ENCODE results near the gene CTNNA3.
"Not testable (repeated sequence)": the region's sequence is repeated elsewhere in the genome, so short reads cannot be mapped to it uniquely, and the experiment has no call there.

The CTNNA3 gene

DNA sequence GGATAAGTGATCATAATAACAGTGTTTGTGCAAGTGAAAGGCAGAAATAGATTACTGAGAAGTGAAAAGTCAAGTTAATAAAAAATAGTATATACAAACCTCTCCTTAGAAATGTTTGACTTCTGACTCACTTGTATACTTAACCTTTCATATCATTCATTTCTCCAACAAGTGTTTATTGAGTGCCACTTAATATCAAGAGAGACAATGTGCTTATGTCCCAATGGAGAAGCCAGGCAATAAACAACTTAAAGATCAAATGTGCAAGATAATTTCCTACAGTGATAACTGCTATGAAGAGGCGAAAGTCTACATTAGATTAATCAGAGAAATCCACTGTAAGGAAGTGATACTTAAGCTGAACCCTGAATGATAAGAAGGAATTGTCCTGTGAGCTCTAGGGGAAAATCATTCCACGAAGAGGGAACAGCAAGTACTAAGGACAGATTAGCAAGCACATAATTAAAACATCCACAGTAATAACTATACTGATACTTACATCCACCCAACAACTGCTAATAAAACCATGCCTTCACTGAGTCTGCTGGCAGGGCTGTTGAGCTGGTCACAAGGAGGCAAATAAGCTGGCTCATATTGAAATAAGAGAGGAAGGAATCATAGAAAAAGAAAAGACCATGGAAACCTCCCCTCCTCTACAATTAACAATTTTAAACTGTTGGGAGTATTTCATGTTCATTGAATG, 203.5 kb downstream of the CTNNA3 start:
- DNase-seq = no peak

DNA sequence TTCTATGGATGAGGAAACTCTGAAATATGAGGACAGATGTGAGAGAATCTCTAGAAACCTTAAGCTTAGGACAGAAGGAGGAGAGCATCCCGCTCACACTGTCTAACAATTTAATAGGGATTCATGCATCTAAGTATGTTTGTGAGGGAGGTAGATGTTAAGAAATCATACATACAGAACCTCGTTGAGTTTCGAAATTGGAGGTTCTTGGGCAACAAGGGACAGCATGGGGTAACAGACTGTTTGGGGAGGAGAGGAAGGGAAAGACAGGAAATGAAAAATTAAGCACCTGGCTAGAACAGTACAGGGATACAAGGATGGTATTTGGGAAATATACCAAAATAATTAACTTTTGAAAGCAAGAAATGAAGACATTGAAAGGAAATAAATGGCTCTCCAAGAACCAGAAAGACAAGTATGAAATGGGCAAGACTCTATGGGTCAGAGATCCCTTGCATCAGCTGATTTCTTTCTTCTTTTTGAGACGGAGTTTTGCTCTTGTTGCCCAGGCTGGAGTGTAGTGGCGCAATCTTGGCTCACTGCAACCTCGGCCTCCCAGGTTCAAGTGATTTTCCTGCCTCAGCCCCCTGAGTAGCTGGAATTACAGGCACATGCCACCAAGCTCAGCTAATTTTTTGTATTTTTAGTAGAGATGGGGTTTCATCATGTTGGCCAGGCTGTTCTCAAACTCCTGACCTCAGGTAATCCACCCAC, 207.9 kb downstream of the CTNNA3 start:
- DNase-seq = no peak

DNA sequence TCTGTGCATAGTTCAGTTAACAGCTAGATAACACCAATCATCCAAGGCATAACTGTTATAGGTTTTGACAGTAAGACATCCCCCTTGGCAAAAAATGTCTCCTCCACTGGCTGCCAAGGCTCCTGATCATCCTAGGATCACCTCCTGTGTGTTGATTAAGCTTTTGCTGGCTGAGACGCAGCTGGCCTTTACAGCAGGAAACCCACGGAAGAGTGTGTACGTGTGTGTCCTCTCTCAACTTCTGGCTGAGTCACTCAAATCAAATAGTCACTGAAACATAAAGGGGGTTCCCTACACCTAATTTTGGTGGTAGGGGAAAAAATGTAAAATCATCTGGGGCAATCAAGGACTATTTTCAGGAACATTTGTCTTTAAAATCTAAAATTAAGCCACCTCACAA, 208.8 kb downstream of the CTNNA3 start:
- no peak for DNase-seq

DNA sequence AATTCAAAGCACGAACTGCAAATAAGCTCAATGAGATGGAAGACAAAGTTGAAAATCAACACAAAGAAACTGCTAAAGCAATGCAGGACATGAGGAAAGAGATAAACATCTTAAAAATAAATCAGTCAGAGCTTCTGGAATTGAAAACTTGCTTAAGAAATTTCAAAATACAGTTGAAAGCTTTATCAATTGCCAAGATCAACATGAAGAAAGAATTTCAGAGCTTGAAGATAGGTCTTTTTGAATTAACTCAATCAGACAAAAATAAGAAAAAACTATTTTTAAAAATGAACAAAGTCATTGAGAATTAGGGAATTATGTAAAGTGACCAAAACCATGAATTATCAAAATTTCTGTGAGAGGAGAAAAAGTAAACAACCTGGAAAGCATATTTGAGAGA, 218.1 kb downstream of the CTNNA3 start:
- no peak for DNase-seq

DNA sequence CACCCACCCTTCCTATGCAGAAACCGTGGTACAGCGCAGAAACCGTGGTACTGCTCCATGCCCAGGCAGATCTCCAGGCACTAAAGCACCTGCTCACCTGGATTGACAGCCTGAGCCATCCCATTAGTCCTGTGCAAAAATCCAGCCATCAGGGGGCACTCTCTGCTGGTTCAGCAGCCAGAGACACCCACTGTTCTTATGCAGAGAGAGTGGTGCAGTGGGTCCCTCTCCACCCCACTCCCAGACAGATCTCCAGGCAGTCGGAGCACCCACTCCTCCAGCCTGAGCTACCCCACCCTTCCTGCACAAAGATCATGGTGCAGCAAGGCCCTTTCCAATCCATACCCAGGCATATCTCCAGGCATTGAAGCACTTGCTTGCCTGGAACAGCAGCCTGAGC, 219.8 kb downstream of the CTNNA3 start:
- DNase-seq = no peak

DNA sequence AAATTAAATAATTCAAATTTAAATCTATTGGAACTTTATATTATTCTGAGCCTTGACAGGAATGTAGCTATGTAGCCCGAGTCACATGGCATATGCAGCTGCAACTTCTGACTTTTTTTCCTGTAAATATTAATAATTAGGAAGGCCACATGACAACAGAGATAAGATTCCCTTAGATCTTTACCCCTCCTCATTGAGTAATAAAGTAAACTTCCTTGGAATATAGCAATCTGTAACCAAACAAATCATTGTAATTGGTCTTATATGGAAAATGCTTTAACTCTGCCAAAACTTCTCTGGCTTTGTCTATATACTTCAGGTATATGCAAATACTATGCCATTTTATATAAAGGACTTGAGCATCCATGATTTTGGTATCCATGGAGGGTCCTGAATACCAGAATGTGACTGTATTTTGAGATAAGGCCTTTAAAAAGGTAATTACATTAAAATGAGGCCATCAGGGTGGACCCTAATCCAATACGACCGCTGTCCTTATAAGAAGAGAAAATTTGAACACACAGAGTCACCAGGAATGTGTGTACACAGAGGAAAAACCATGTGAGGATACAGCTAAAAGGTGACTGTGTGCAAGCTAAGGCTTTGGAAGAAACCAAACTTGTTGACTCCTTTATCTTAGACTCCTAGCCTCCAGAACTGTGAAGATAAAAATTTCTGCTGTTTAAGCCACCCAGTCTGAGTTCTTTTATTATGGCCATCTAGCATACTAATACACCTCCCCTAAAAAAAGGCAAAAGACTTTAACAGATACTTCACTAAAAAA, 222.0 kb downstream of the CTNNA3 start:
- no peak for DNase-seq

DNA sequence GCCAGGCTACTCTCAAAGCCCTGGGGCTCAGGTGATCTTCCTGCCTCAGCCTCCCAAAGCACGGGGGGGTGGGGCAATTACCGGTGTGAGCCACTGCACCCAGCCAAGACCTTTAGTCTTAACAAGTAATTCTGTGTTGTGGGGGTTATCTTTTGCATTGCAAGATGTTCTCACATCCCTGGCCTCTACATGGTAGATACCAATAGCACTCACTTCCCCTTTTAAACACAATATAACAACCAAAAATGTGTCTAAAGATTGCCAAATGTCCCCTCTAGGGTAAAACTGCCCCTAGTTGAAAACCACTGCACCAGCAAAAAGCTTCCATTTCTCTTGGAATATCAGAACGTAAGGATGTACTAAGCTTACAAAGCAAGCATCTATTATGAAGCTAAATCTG, 225.0 kb downstream of the CTNNA3 start:
- no peak for DNase-seq

DNA sequence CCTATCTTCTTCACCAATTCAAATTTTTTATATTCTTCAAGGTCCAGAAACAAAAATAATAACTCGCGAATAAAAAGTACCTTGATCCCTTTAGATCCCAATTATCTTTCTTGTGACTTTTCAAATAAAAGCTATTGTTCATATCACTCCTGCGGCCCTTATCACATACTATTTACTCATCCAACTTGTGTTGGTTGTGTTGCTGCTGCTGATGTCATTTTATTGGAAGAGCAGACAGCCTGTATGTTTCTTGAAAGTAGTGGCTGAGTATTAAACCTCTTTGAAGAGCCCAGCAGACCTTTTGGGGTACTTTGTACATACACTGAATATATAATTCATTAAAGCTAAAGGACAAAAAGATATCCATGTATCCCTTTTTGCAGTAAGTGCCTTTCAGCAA, 231.7 kb downstream of the CTNNA3 start:
- no peak for DNase-seq

DNA sequence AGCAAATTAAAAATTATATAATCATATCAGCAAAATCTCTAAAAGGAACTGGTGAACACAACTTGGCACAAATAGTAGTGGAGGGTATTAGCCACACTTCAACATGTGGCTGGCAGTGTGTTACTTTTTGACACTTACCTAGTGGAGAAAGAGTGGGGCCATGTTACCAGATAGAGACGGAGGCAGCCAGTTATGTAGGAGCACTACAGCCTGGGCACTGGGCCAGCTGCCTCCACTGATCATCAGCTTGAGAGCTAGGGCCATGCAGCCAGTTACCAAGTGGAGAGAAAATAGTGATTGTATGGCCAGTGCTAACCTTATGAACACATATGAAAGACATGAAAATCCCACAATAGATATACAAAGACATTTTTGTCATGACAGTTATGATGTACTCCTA, 243.1 kb downstream of the CTNNA3 start:
- no peak for DNase-seq

DNA sequence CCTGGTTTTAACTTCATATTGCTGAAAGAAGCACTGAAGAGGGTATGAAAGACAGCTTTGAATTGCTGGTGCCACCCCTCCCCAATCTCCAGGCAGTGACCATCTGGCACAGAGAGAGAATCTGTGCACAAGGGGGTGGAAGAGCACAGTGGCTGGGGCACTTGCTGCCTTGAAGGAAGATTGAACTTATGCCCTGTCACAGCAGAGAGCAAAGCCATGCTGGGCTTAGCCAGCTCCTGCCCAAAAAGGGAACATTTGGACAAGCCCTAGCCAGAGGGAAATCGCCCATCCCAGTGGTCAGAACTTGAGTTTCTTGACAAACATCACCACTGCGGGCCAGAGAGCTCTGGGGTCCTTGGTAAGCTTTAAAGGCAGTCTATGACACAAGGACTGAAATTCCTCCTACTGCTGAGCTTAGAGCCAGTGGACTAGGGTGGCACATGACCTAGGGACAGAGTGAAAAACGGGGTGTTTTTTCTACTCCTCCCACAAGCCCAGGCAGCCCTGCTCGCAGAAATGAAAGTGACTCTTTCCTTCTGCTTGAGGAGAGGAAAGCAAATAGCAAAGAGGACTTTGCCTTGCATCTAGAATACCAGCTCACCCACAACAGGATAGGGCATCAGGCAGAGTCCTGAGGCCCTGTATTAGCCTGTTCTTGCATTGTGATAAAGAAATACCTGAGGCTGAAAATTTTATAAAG, 257.2 kb downstream of the CTNNA3 start:
- no peak for DNase-seq

DNA sequence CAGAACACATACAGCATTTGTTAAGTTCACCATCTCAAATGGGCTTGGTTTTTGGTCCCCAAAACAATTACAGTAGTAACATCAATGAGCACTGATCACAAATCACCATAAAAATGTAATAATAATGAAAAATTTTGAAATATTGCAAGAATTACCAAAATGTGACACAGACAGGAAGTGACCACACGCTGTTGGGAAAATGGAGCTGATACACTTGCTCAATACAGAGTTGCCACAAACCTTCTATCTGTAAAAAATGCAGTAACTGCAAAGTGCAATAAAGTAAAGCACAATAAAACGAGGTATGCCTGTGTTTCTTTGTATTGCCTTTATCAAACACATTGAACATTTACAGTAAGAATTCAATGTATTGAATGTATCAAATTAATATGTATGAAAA, 262.7 kb downstream of the CTNNA3 start:
- DNase-seq = no peak

DNA sequence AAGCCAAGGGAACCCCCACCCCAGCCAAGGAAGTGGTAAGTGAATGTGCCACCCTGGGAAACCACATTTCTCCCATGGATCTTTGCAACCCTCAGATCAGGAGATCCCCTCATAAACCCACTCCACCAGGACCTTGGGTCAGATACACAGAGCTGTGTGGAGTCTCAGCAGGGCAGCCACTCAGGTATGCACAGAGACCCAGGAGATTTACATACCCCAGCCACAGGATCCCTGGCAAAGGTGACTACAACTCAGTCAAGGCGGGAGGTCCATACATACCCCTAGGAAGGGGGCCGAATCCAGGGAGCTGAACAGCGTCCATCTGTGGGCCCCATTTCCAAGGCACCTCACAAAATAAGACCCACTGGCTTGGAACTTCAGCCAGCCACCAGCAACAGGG, 293.4 kb downstream of the CTNNA3 start:
- no peak for DNase-seq

DNA sequence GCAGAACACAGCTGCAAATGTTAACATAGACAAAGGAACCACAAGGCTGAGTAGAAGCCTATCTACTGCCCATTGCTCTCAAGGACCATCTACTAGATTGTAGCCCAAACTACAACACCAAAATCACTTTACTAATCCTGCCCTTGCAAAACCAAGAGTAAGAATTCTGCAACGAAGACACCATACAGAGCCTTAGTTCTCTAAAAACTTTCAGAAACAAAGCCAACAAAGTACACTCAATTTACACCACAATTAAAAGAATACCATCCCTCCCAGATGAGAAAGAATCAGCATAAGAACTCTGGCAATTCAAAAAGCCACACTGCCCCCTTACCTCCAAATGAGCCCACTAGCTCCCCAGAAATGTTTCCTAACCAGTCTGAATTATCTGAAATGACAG, 294.3 kb downstream of the CTNNA3 start:
- no peak for DNase-seq

DNA sequence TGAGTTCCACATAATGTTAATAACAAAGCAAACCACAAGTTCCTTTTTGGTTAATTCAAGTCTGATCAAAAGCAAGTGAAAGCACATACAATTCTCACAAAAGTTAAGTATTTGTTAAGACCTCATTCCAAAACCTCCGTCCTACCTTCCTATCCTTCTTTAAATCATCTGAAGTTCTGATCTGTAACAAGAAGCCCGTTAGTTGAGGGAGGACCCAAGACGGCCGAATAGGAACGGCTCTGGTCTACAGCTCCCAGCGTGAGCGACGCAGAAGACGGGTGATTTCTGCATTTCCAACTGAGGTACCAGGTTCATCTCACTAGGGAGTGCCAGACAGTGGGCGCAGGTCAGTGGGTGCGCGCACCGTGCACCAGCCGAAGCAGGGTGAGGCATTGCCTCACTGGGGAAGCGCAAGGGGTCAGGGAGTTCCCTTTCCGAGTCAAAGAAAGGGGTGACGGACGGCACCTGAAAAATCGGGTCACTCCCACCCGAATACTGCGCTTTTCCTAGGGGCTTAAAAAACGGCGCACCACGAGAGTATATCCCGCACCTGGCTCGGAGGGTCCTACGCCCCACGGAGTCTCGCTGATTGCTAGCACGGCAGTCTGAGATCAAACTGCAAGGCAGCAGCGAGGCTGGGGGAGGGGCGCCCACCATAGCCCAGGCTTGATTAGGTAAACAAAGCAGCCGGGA, 309.0 kb downstream of the CTNNA3 start:
- DNase-seq = not testable (repeated sequence)

DNA sequence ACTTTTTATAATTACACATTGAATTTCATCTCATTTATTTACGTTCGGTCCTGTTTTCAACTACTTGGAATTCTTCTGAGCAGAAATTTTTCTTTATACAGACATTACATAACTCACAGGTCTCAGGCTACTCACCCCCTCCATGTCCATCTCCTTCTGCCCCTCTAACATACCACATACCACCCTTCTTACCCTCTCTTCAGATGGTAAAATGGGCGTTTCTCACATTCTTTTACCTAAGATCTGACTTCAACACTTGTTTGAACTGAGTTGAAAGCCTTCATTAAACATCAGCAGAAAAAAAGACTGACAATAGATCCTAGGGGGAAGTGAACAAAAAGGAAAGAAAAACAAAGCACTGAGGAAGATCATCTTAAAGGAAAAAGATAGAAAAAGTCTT, 309.7 kb downstream of the CTNNA3 start:
- no peak for DNase-seq

DNA sequence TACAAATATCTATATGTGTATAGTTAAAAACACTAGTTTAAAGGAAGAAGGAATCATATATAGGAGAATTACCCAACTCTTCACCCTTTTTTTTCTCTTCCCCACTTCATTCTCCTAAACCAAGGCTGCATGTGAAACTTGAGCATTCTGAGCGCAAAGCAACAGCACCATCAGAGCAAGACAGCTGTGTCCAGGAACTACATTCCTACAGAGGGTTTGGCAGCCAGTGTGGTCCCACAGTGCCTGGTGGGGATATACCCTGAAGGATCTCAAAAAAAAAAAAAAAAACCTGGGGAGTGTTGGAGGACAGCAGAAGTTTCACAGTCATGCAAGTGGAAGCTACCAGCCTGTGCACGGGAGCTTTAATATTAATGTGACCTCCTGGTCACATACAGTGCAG, 310.4 kb downstream of the CTNNA3 start:
- no peak for DNase-seq

DNA sequence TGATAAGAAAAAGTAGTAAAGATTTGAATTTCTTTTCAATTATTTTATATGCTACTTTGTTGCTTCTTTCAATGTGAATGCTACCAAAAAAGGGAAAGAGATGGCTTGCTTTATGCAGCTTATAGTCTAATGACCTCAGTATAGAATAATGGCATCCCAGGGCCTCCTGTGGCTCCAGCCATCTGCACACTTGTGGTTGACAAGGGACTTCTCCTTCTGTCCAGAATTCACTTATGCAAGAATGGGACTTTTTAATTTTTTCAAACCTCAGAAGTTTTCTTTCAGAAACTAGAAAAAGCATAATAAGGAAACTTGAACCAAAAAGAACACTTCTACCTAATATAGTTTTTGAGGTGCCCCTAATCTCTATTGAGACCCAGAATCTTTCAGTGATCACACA, 310.9 kb downstream of the CTNNA3 start:
- no peak for DNase-seq

DNA sequence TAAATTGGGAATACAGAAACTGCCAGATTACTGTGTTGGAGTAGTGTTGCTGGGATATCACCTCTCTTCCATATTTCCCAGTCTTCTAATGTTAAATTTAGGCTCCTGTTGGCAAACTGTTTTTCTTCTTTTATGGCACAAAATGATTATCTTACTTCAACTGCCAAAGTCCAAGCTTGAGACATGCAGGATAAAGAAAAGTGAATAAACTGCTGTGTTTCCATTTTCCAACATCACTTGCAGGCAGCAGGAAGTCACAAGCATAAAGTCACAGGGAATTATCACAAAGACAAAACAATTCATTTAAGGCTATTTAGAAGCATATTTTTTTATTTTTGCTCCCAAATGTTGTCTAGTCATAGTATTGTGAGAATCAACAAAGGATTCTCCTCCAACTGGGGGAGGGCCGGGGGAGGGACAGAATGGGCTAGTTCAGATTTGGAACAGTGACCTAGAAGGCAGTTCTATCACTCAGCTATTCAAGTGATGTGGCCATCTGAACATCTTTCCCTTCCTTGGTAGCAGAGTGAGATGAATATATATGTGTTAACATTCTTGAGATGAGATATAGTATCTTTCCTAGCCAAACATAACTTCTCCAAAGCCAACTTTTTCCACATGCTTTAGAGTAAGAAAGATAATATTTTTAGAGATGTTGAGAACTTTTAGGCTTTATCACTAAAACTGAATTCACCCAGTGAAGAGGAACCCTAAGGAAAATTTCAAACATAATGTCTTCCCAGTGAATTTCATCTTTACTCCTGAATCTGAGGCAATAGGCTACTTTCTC, 364.7 kb downstream of the CTNNA3 start:
- DNase-seq = no peak

DNA sequence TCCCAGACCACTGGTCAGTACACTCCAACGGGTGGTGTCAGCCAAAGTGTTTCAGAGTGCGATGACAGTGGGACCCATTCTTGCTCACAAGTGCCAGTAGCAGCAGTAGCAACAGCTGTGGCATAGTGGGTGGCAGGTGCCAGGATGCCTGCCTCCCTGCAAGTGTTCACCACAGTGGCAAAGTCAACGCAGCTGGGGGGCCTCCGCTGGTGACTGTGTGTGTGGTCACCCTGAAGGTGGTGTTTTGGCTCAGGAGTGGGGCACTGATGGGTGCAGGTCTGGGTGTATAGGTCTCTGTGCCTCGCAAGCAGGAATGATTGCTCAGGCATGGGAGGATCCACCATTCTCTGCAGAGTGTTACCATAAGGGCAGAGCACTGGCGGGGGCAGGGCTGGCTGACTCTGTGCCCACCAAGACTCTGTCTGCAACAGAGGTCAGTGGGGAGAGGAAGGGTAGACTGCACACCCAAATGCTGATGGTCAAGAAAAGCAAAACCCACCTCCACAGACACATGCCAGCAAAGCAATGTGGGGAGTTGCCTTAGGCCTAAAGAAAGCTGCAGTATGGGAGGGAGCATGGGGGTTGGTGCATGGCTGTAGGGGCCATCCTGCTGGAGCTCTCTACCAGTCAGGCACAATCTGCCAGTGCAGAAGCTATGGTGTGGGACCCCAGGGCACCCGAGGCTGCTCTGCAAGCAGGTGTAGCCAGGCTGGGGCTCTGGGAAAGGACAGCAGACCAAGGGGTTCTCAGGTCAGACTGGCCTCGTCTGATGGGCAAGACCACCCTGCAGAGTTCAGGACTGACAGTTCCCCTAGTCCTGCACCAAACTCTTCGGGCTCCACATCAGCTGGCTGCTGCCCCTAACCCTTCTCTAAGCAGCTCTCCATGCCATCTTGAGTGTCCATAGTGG, 368.1 kb downstream of the CTNNA3 start:
- no peak for DNase-seq

DNA sequence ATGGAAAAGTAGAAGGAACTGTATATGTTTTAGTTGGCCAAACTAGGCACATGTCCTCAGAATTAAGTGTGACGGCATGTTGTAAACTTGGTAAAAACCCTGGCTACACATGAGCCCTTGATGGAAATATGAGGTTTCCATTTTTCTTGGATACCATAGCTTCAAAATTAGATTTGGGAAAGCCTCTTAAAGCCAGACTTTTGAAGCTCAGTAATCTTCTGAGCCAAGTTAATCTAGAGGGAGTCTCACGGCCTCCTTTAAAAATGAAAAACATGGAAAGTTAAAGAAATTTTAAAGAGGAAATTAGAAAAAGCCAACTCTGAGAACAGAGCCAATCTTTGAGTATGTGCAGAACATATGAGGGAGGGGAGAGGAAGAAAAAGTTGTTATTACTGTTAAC, 376.0 kb downstream of the CTNNA3 start:
- DNase-seq = no peak

DNA sequence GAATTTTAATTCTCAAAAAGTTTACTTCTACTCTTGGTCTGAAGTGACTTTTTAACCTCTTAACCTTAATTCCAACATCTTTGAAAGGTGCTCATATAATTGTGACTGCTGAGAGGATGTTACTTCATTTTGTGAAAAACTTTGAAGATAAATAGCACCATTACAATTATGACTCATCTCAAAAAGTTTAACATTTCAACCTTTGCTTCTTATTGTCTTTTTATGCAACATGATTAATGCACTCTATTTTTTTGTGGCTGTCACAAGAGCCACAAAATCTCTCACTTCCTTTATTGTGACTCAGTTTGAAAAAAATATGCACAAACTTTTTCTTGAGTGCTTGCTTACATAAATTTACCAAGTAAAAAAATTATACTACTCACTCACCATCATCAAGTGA, 387.1 kb downstream of the CTNNA3 start:
- DNase-seq = no peak
